HepG2 (cell line): ENCODE results near the gene HBQ1.

Experiments used
- ATF7-NPFF ChIP-seq: sonication (generic); formaldehyde crosslinking; IDR thresholded peaks from 2 replicates; pipeline ENCODE4 v1.8.1; 2023; ENCODE audit warnings: mild to moderate bottlenecking, low read depth, missing genetic modification reagents, moderate library complexity
- YY1 ChIP-seq: IDR thresholded peaks from 2 replicates; pipeline ENCODE4 v1.6.1; 2011; ENCODE audit warnings: low read length, low read depth, moderate library complexity, mild to moderate bottlenecking; ENCODE audit not compliant: insufficient read depth, insufficient replicate concordance

DNA sequence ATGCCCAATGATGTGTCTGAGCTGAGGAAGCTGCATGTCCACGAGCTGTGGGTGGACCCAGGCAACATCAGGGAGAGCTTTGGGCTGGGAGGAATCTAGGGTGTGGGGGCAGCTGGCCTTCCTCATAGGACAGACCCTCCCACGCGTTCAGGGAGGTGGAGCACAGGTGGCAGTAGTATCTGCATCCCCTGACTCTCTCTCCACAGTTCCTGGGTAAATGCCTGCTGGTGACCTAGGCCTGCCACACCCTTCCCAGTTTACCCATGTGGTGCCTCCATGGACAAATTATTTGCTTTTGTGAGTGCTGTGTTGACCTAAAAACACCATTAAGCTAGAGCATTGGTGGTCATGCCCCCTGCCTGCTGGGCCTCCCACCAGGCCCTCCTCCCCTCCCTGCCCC is 11.2 kb upstream of the HBQ1 start:
- TF ChIP-seq YY1 (no peak), ATF7-NPFF (no peak)
